HUES48 (cell line): ENCODE data around the gene FAP.

Source experiments
- H3K27ac ChIP-seq: one replicate; pipeline ENCODE4 v1.7.0; 2013; ENCODE audit warnings: low read depth, low read length, inconsistent platforms
- H3K27me3 ChIP-seq: 2 replicates; pipeline ENCODE4 v1.6.1; 2013; ENCODE audit warnings: mild to moderate bottlenecking, low read length; ENCODE audit not compliant: control insufficient read depth, insufficient read depth
- H3K36me3 ChIP-seq: 2 replicates; pipeline ENCODE4 v1.6.1; 2013; ENCODE audit warnings: low read length; ENCODE audit not compliant: control insufficient read depth, insufficient read depth
- H3K4me1 ChIP-seq: 2 replicates; pipeline ENCODE4 v1.6.1; 2013; ENCODE audit warnings: mild to moderate bottlenecking, low read length; ENCODE audit not compliant: control insufficient read depth, insufficient read depth
- H3K4me3 ChIP-seq: 2 replicates; pipeline ENCODE4 v1.5.1; 2013; ENCODE audit warnings: mild to moderate bottlenecking, low read depth, low read length
- H3K9ac ChIP-seq: 2 replicates; pipeline ENCODE4 v1.6.1; 2013; ENCODE audit warnings: mild to moderate bottlenecking, low read depth, low read length, moderate library complexity
- H3K9me3 ChIP-seq: 2 replicates; pipeline ENCODE4 v1.6.1; 2013; ENCODE audit warnings: low read length; ENCODE audit not compliant: control insufficient read depth, insufficient read depth

The FAP gene

DNA sequence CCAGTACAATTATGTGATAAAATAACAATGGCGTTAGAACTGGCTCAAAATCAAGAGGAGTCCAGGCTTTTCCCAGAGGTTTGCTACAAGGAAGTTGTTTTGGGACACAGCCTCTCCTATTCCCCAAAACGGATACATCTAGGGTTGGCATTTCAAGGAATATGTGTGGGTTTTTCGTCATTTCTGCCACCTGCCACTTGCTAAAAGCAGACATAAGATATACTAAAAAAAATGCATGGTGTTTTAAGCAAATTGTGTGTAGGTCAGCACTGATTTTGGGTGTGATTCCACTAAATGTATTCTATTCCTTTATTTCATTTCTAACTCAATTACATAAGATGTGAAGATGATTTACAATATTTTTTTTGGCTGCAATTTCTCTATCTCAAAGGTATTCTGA lies 54.8 kb downstream of the FAP start:
- H3K36me3 ChIP-seq, result no peaks in the 10 kb centered on the region
- no peaks in the 10 kb centered on the region for H3K27me3 ChIP-seq
- H3K9ac ChIP-seq, result no peak overlapping the region
- no peaks in the 10 kb centered on the region for H3K9me3 ChIP-seq
- no peak overlapping the region for H3K4me3 ChIP-seq
- H3K4me1 ChIP-seq, result no peaks in the 10 kb centered on the region
- no peak overlapping the region for H3K27ac ChIP-seq

DNA sequence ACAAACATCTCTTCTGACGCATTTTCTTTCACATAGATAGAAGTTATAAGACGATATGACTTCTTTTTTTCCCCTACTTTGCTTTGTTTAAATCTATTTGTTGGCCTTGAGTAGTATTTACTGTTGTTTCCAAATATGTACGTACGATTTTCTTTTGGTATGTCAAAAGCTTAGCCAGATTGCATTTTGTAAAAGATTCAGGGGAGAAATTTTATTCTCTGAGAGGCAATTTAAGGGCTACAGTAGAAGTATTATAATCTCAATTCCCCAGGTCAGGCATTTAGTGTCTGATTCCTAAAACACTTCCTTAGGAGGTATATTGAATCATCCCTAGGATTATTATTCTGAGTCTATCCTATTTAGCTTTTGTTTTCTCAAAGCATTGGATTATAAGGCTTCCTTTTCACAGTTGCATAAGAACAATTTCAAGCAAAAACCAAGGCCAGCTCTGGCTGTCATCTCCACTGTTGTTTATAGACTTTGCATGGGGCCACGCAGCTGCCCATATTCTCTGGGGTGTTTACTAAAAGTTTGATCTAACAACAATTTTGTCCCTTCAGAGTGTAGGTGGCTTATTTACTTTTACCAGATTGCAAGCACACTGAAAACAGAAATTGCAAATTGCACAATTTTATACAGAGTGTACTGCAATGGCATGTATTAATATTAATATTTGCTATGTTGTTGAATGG lies 57.6 kb downstream of the FAP start:
- no peak overlapping the region for H3K9ac ChIP-seq
- H3K27me3 ChIP-seq, result no peaks in the 10 kb centered on the region
- H3K27ac ChIP-seq, result no peak overlapping the region
- no peak overlapping the region for H3K4me3 ChIP-seq
- H3K9me3 ChIP-seq, result no peaks in the 10 kb centered on the region
- H3K4me1 ChIP-seq, result no peaks in the 10 kb centered on the region
- no peaks in the 10 kb centered on the region for H3K36me3 ChIP-seq

DNA sequence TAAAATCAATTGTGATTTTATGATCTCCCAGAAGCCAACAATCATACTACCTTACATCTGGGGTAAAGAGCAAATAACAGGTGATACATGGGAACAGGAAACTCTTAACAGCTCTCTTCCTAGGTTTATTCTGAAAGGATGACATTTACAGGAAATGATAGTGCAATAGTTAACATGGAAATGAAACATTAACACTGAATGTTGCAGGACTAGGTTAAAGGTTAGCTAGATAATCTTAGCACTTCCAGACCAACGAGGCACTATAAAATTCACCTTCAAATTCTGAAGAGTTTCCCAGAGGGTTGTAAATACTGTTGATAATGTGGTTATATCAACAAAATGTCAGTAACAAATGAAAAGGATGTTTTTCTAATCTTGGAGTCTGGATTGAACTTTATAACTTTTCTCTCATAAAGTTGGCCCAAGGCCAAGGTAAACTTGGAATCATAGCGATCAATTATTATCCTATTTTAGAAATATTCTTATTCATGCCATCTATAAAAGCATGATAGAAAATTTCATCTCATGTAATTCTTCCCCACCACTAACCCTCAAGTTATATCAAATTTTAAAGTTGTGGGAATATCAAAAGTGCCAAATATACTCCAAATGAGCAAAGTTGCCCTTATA lies 58.3 kb downstream of the FAP start:
- no peaks in the 10 kb centered on the region for H3K4me1 ChIP-seq
- H3K9me3 ChIP-seq, result no peaks in the 10 kb centered on the region
- no peaks in the 10 kb centered on the region for H3K27me3 ChIP-seq
- H3K36me3 ChIP-seq, result no peaks in the 10 kb centered on the region
- H3K4me3 ChIP-seq, result no peak overlapping the region
- H3K9ac ChIP-seq, result no peak overlapping the region
- H3K27ac ChIP-seq, result no peak overlapping the region

DNA sequence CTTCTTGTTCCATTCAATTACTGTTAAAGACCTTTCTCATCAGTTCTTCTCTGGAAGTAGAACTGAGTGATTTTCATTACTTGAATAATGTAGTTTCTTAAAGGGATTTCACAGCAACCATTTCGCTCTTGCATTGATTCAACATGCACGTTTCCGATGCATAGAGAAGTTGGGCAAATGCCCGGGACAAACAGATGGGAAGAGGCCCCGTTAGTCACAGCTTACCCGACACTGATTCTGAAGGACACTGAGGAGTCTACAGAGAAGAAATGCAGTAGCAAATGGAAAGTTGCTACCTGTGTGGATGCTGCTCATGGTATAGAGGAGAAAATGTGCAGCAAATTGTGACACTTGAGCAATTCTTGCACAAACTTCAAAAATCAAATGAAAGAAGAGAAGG lies 58.9 kb downstream of the FAP start:
- no peak overlapping the region for H3K27ac ChIP-seq
- no peak overlapping the region for H3K9ac ChIP-seq
- H3K4me1 ChIP-seq, result no peaks in the 10 kb centered on the region
- H3K4me3 ChIP-seq, result no peak overlapping the region
- H3K36me3 ChIP-seq, result no peaks in the 10 kb centered on the region
- no peaks in the 10 kb centered on the region for H3K27me3 ChIP-seq
- H3K9me3 ChIP-seq, result no peaks in the 10 kb centered on the region

DNA sequence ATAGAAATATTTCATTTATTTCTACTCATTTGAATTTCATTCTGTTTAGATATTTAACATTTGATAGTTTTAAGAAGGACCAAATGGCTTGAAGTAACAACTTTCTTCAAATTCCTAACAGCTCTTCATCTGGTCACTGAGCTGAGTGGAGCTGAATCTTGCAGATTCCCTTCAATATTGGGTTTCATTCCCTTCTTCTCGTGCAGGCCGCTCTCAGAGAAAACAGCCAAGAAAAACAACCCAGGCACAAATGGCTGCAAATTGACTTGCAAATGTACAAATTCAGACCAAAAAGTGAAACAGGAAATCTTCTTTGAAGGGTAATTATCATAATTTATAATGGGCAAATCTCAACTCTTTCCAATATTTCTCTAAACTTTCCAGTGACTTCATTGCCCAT lies 60.9 kb downstream of the FAP start:
- no peaks in the 10 kb centered on the region for H3K9me3 ChIP-seq
- no peaks in the 10 kb centered on the region for H3K4me1 ChIP-seq
- no peak overlapping the region for H3K4me3 ChIP-seq
- H3K36me3 ChIP-seq, result no peaks in the 10 kb centered on the region
- H3K27ac ChIP-seq, result no peak overlapping the region
- no peaks in the 10 kb centered on the region for H3K27me3 ChIP-seq
- no peak overlapping the region for H3K9ac ChIP-seq

DNA sequence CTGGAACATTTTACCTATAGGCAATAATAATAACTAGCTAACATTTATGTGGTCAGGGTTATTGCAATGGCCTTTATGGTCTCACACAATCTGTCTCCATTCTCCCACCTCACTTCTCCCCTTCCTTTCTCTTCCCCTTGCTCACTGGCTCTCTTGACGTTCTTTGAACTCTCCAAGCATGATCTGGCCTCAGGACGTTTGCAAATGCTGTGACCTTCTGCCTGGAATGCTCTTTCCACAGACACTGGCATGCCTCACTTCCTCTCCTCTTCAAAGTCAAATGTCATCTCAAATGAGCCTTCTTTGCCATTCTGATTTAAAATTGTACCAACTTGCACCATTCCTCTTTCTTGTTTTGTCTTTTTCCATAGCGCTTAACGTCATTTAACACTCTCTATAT lies 65.9 kb downstream of the FAP start:
- H3K4me1 ChIP-seq, result peaks cover 1% of the 10 kb centered on the region; the same call in 1 of the 2 replicates
- no peak overlapping the region for H3K4me3 ChIP-seq
- no peaks in the 10 kb centered on the region for H3K36me3 ChIP-seq
- no peaks in the 10 kb centered on the region for H3K27me3 ChIP-seq
- H3K9me3 ChIP-seq, result no peaks in the 10 kb centered on the region
- H3K27ac ChIP-seq, result no peak overlapping the region
- no peak overlapping the region for H3K9ac ChIP-seq

DNA sequence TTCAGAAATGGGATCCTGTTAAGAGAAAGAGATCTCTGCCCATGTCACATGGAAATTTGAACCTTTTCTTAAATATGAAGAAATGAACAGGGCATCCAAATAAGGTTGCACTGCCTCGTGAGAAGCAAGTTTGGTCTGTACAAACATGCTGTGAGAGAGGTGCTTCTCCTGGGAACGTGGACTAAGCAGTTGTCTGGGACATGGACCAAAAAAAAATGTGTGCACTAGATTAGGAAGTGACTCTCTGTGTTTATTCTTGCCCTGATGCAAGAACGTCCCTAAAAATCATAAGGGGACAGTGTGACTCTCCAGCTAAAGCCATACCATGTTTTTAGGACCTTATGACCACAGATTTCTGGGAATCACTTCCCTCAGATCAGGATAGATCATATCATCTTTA lies 67.5 kb downstream of the FAP start:
- Histone ChIP-seq H3K36me3 (no peaks in the 10 kb centered on the region), H3K4me3 (no peak overlapping the region), H3K9me3 (no peaks in the 10 kb centered on the region), H3K4me1 (peaks cover 16% of the 10 kb centered on the region), H3K9ac (no peak overlapping the region), H3K27me3 (no peaks in the 10 kb centered on the region), H3K27ac (no peak overlapping the region)

DNA sequence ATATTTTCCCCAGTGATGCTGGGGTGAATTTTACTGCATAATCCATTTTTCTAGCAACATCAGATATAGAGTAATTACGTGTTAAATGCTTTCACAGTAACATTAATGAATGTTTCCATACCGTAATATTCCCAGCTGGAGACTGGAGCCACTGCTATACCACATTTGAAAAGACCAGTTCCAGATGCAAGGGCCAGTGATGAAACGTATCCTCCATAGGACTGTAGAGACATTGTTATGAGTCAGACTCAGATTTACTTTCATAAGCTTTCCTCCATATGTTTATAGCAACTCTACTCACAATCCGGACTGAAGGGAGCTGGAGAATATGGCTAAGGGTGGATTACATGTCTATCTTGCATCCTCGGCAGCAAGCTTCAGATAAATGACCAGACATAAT lies 68.5 kb downstream of the FAP start:
- no peaks in the 10 kb centered on the region for H3K36me3 ChIP-seq
- no peak overlapping the region for H3K27ac ChIP-seq
- H3K27me3 ChIP-seq, result no peaks in the 10 kb centered on the region
- no peaks in the 10 kb centered on the region for H3K9me3 ChIP-seq
- H3K9ac ChIP-seq, result no peak overlapping the region
- H3K4me3 ChIP-seq, result no peak overlapping the region
- H3K4me1 ChIP-seq, result peaks cover 16% of the 10 kb centered on the region

DNA sequence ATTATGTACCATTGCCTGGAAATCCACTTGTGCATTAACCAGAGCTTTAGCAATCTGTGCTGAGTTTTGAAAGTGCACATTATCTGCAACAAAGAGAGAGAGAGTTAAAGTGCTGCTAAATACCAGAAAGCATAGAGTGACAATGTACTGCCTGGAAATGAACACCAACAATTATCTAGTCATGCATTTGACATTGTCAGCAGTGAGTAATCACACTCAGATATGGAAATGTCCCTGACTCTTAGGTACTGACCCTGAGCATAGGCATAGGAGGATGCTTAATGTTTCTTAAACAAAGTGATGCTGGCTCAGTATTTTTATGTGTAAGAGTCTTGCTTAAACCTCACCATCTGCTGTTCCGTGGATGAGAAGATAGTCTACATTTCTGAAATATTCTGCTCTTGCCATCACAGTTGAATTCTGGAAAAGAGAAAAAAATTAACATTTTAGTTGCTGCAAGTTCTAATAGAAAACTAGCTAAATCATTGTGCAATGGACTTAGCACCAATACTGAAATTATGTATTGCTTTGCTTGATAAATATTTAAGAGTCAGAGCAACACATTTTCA lies 70.4 kb downstream of the FAP start:
- Histone ChIP-seq H3K9ac (no peak overlapping the region), H3K4me3 (no peak overlapping the region), H3K27me3 (no peaks in the 10 kb centered on the region), H3K9me3 (no peaks in the 10 kb centered on the region), H3K36me3 (no peaks in the 10 kb centered on the region), H3K4me1 (peaks cover 16% of the 10 kb centered on the region), H3K27ac (no peak overlapping the region)

DNA sequence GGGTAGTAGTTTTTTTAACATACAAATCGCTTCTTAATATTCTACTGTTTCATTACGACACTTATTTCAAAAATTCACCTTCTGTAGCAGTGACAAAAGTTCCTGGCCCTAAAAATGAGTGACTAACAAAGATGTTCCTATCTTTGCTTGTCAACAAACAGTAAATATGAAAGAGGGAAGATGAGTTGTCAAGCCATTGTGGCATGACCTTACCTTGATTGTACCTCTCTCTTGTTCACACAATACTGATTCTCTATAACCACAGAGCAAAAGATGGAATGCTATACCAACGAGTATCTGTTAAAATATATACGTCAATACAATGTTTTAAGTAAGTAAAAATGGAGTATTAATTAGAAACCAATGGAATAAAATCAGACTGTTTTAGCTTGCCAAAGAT lies 76.5 kb downstream of the FAP start:
- Histone ChIP-seq H3K9ac (no peak overlapping the region), H3K4me1 (peaks cover 9% of the 10 kb centered on the region), H3K36me3 (no peaks in the 10 kb centered on the region), H3K9me3 (no peaks in the 10 kb centered on the region), H3K27me3 (no peaks in the 10 kb centered on the region), H3K4me3 (no peak overlapping the region), H3K27ac (no peak overlapping the region)

DNA sequence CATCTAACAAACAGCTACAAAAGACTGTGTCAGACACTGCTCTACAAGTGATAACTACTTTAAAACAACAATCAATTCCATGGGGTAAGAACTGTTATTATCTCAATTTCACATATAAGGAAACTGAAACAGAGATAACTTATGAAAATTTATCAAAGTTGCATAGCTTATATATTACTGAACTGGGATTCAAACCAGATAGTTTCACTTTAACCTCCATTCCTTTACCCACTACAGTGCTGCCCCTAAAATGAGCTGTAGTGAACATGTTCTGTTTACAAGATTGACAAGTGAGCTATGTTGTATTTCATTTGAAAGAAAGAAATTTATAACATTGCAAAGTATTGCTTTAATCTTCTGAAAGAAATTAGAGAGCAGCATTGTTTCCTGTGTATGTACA lies 77.1 kb downstream of the FAP start:
- Histone ChIP-seq H3K27ac (no peak overlapping the region), H3K9ac (no peak overlapping the region), H3K9me3 (no peaks in the 10 kb centered on the region), H3K36me3 (no peaks in the 10 kb centered on the region), H3K27me3 (no peaks in the 10 kb centered on the region), H3K4me3 (no peak overlapping the region), H3K4me1 (peaks cover 4% of the 10 kb centered on the region)
